HEK293T (cell line): Measurements from ENCODE around the gene FTCD.
"Not testable (repeated sequence)": the region's sequence is repeated elsewhere in the genome, so short reads cannot be mapped to it uniquely, and the experiment has no call there.

Experiments
- CTCF ChIA-PET: fragments of 350-600 bp; formaldehyde crosslinking; extraction: SDS; loops from one replicate; lab custom pipeline; 2021; ENCODE audit warnings: antibody characterized with exemption, inconsistent platforms; lab: Yijun Ruan, JAX
- POLR2A ChIA-PET: fragments of 350-600 bp; formaldehyde crosslinking; extraction: SDS; loops from one replicate; lab custom pipeline; 2020; ENCODE audit warnings: antibody characterized with exemption, inconsistent platforms; lab: Yijun Ruan, JAX
- DNase-seq: peaks from one replicate; pipeline ENCODE4 v3.0.0; 2012; ENCODE audit warnings: mixed read lengths; ENCODE audit errors: extremely low spot score
- ARNT ChIP-seq: fragments of 450-650 bp; IDR thresholded peaks from 2 replicates; pipeline ENCODE4 v1.6.1; 2017; ENCODE audit warnings: mild to moderate bottlenecking
- BHLHE40 ChIP-seq: fragments of 450-650 bp; IDR thresholded peaks from 2 replicates; pipeline ENCODE4 v1.6.1; 2016; ENCODE audit warnings: mild to moderate bottlenecking, moderate library complexity, borderline replicate concordance
- CTBP1 ChIP-seq: fragments of 450-650 bp; IDR thresholded peaks from 2 replicates; pipeline ENCODE4 v1.6.1; 2016; ENCODE audit warnings: borderline replicate concordance
- ELF4 ChIP-seq: fragments of 450-650 bp; IDR thresholded peaks from 2 replicates; pipeline ENCODE4 v1.6.1; 2017; ENCODE audit warnings: antibody characterized with exemption
- FOXA1 ChIP-seq: fragments of 450-650 bp; IDR thresholded peaks from 2 replicates; pipeline ENCODE4 v1.6.1; 2016; ENCODE audit warnings: mild to moderate bottlenecking
- FOXK2 ChIP-seq: fragments of 450-650 bp; IDR thresholded peaks from 2 replicates; pipeline ENCODE4 v1.6.1; 2016; ENCODE audit warnings: mild to moderate bottlenecking
- FOXM1 ChIP-seq: fragments of 450-650 bp; IDR thresholded peaks from 2 replicates; pipeline ENCODE4 v1.6.1; 2017; ENCODE audit warnings: mild to moderate bottlenecking, borderline replicate concordance
- HDGF ChIP-seq: fragments of 450-650 bp; IDR thresholded peaks from 2 replicates; pipeline ENCODE4 v1.6.1; 2017; ENCODE audit warnings: antibody characterized with exemption, borderline replicate concordance
- L3MBTL2 ChIP-seq: fragments of 450-650 bp; conservative IDR thresholded peaks from 2 replicates; pipeline ENCODE4 v1.6.1; 2016; ENCODE audit warnings: mild to moderate bottlenecking
- LEF1 ChIP-seq: fragments of 450-650 bp; IDR thresholded peaks from 2 replicates; pipeline ENCODE4 v1.6.1; 2017; ENCODE audit warnings: mild to moderate bottlenecking, borderline replicate concordance
- NFRKB ChIP-seq: fragments of 450-650 bp; IDR thresholded peaks from 2 replicates; pipeline ENCODE4 v1.6.1; 2016; ENCODE audit warnings: mild to moderate bottlenecking, moderate library complexity
- SP1 ChIP-seq: fragments of 450-650 bp; IDR thresholded peaks from 2 replicates; pipeline ENCODE4 v1.6.1; 2017
- SUZ12 ChIP-seq: fragments of 450-650 bp; IDR thresholded peaks from 2 replicates; pipeline ENCODE4 v1.6.1; 2016; ENCODE audit warnings: mild to moderate bottlenecking
- TARDBP ChIP-seq: fragments of 450-650 bp; IDR thresholded peaks from 2 replicates; pipeline ENCODE4 v1.6.1; 2016
- ZNF384 ChIP-seq: fragments of 450-650 bp; IDR thresholded peaks from 2 replicates; pipeline ENCODE4 v1.6.1; 2016
- TF ChIP-seq, protein P1 (sequence below): fragments of 450-650 bp; IDR thresholded peaks from 2 replicates; pipeline ENCODE4 v1.6.1; 2016

The FTCD gene

GRCh38 chr21:46187261-46187660, 31.9 kb upstream of the FTCD start:
- TF ChIP-seq SP1 (no peak), BHLHE40 (no peak), L3MBTL2 (no peak), NFRKB (no peak), ZNF384 (no peak), HDGF (no peak), SUZ12 (no peak), CTBP1 (no peak), FOXM1 (no peak), ARNT (no peak), FOXK2 (no peak), LEF1 (no peak), ELF4 (no peak), TARDBP (no peak), FOXA1 (no peak)
- TF ChIP-seq, protein P1, sequence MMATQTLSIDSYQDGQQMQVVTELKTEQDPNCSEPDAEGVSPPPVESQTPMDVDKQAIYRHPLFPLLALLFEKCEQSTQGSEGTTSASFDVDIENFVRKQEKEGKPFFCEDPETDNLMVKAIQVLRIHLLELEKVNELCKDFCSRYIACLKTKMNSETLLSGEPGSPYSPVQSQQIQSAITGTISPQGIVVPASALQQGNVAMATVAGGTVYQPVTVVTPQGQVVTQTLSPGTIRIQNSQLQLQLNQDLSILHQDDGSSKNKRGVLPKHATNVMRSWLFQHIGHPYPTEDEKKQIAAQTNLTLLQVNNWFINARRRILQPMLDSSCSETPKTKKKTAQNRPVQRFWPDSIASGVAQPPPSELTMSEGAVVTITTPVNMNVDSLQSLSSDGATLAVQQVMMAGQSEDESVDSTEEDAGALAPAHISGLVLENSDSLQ: no peak
- no peak for DNase-seq
- CTCF ChIA-PET: no interaction called here
- POLR2A ChIA-PET: no interaction called here

DNA sequence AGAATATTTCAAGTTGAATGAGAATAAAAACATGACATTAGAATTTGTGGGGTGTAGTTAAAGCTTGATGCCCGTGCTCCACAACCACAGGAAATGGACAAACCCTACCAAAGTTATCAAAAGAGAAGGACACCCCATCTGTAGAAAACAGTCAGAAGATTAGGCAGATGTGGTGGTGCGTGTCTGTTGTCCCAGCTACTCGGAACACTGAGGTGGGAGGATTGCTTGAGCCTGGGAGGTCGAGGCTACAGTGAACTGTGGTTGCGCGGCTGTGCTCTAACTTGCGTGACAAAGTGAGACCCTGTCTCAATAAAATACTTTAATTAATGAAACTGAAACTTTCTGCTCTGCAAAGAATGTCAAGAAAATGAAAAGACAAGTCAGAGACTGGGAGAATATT, 30.3 kb upstream of the FTCD start:
- CTCF ChIA-PET: no interaction called here
- POLR2A ChIA-PET: no interaction called here
- DNase-seq: no peak
- no peak for TF ChIP-seq HDGF
- no peak for TF ChIP-seq TARDBP

DNA sequence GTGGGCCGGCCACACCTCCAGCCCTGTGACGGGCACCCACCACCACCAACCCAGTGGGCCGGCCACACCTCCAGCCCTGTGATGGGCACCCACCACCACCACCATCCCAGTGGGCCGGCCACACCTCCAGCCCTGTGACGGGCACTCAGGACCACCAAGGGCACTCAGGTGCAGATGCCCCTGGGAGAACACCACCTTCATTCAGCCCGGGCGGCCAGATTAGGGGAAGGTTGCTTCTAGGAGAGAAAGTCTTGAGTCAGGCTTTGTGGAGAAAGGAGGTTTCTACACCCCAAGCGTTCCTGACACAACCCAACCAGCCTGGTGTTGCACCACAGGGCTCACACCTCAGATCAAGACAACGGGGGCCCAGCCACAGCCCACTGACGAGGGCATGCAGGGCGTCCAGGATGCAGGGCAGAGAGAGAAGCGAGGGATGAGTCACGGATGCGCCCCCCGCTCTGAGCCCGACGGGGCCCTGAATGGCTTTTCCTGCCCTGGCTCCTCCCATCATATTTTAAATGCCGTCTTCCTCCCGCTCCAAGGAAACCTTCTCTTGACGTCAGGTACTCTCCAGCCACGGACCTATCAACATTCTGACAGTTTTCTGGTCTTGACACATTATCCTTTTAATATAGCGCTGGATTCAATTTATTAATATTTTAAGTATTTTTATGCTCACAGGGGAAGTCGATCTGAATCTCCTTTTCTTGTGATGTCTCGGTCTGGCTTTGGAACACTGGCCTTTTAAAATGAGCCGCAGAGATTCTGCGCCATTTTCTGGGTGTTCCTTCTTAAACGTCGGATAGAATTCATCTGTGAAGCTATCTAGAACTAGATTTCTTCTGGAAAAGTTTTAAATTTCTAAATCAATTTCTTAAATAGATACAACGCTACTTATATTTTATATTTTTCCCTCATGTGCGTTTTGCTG, 29.5 kb upstream of the FTCD start:
- POLR2A ChIA-PET: no interaction called here
- CTCF ChIA-PET: no interaction called here
- peak; percentile 80 for DNase-seq
- TF ChIP-seq L3MBTL2 (peak; percentile 35; the same call in 1 of the 2 replicates), CTBP1 (no peak), ELF4 (no peak), ZNF384 (no peak), TARDBP (no peak)
- TF ChIP-seq, protein P1: peak; percentile 95

DNA sequence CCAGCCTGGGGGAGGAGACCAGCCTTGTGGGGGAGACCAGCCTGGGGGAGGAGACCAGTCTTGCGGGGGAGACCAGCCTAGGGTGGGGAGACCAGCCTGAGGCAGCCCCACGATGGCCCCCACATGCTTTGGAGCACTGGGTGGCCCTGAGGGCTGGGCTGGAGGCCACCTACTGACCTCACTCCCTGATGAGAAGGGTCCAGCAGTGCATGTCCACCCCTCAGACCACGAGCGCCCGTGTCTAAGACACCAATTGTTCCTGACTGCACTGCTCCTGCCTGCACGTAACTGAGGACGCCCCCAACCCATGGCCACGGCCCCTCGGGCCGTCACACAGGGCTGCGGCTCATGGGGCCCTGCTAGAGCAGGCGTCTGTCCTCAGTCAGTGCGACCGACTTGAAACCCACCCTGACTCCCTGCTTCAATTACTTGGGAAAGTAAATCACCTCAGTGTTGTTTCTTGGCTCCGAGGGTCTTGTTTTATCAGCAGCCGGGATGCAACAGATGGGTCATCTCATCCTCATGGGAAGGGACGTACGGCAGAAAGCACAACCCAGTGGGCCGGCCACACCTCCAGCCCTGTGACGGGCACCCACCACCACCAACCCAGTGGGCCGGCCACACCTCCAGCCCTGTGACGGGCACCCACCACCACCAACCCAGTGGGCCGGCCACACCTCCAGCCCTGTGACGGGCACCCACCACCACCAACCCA, 28.7 kb upstream of the FTCD start, which contains the start of gene SPATC1L:
Gene SPATC1L, minus strand, starts transcription at position 550 of the 715 bp plus-strand sequence. CDS start 1,643 bp downstream, outside the sequence.
- TF ChIP-seq BHLHE40 (no peak), ZNF384 (no peak), TARDBP (no peak), CTBP1 (no peak), FOXK2 (no peak), FOXA1 (no peak), ELF4 (no peak), L3MBTL2 (no peak)
- TF ChIP-seq, protein P1: no peak
- peak; percentile 72 for DNase-seq
- ChIA-PET CTCF (no interaction called here), POLR2A (no interaction called here)

DNA sequence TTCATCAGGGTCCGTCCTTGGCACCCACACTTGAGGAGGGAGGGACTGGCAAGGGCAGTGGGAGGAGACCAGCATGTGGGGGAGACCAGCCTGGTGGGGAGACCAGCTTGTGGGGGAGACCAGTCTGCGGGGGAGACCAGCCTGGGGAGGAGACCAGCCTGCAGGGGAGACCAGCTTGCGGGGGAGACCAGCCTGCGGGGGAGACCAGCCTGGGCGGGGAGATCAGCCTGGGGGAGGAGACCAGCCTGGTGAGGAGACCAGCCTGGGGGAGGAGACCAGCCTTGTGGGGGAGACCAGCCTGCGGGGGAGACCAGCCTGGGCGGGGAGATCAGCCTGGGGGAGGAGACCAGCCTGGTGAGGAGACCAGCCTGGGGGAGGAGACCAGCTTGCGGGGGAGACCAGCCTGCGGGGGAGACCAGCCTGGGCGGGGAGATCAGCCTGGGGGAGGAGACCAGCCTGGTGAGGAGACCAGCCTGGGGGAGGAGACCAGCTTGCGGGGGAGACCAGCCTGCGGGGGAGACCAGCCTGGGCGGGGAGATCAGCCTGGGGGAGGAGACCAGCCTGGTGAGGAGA, 28.0 kb upstream of the FTCD start:
- DNase-seq, POLR2A ChIA-PET, CTCF ChIA-PET: not testable (repeated sequence)

- POLR2A ChIA-PET: no interaction called here
- no peak for DNase-seq
- TF ChIP-seq ZNF384 (no peak), L3MBTL2 (no peak), TARDBP (no peak), NFRKB (no peak), SUZ12 (no peak), ARNT (no peak), CTBP1 (no peak), SP1 (no peak), HDGF (no peak), LEF1 (no peak), FOXM1 (no peak)
- TF ChIP-seq, protein P1: no peak
- CTCF ChIA-PET: no interaction called here
Measured at GRCh38 chr21:46182548-46183336, 27.4 kb upstream of the FTCD start.
